OCI-LY1 (cell line): Measurements from ENCODE around the gene CFAP46.

Source experiments
- H2AFZ ChIP-seq: fragments of 200-600 bp; sonication (generic), shearing (Covaris generic); 2 replicates; pipeline ENCODE4 v1.6.0; 2014; ENCODE audit warnings: antibody characterized with exemption, mild to moderate bottlenecking, low read length
- H3F3A ChIP-seq: fragments of 200-600 bp; sonication (generic), shearing (Covaris generic); 2 replicates; pipeline ENCODE4 v1.6.0; 2014; ENCODE audit warnings: mild to moderate bottlenecking, antibody characterized with exemption, low read length, moderate library complexity; ENCODE audit not compliant: insufficient read depth
- H3K27ac ChIP-seq: fragments of 200-600 bp; sonication (generic); 2 replicates; pipeline ENCODE4 v1.5.1; 2014; ENCODE audit warnings: low read length, mixed run types, mild to moderate bottlenecking, low read depth; ENCODE audit not compliant: poor library complexity, severe bottlenecking
- H3K27me3 ChIP-seq: fragments of 200-600 bp; sonication (generic); 2 replicates; pipeline ENCODE4 v1.6.0; 2014; ENCODE audit warnings: antibody characterized with exemption, mild to moderate bottlenecking, low read length, moderate library complexity; ENCODE audit not compliant: insufficient read depth
- H3K36me3 ChIP-seq: fragments of 200-600 bp; sonication (generic); 2 replicates; pipeline ENCODE4 v1.6.1; 2014; ENCODE audit warnings: mild to moderate bottlenecking, antibody characterized with exemption, low read length, moderate library complexity, mixed read lengths; ENCODE audit not compliant: insufficient read depth
- H3K4me1 ChIP-seq: fragments of 200-600 bp; sonication (generic); 2 replicates; pipeline ENCODE4 v1.5.1; 2014; ENCODE audit warnings: mild to moderate bottlenecking, low read length, moderate library complexity; ENCODE audit not compliant: insufficient read depth, severe bottlenecking
- H3K4me2 ChIP-seq: fragments of 200-600 bp; sonication (generic), shearing (Covaris generic); 2 replicates; pipeline ENCODE4 v1.6.1; 2014; ENCODE audit warnings: low read length
- H3K4me3 ChIP-seq: fragments of 200-600 bp; sonication (generic); 2 replicates; pipeline ENCODE4 v1.5.1; 2014; ENCODE audit warnings: low read length, low read depth, mild to moderate bottlenecking, mixed read lengths; ENCODE audit not compliant: poor library complexity, severe bottlenecking
- H3K79me2 ChIP-seq: fragments of 200-600 bp; shearing (Covaris generic); 2 replicates; pipeline ENCODE4 v1.6.1; 2016; ENCODE audit warnings: mixed run types, low read length, mixed read lengths; ENCODE audit not compliant: insufficient read depth
- H3K9ac ChIP-seq: fragments of 200-600 bp; sonication (generic), shearing (Covaris generic); 2 replicates; pipeline ENCODE4 v1.6.1; 2014; ENCODE audit warnings: mild to moderate bottlenecking, low read length, mixed read lengths
- H3K9me2 ChIP-seq: fragments of 200-600 bp; sonication (generic), shearing (Covaris generic); 2 replicates; pipeline ENCODE4 v1.6.1; 2014; ENCODE audit warnings: low read depth, mild to moderate bottlenecking, low read length, mixed read lengths
- H3K9me3 ChIP-seq: fragments of 200-600 bp; shearing (Covaris generic); 2 replicates; pipeline ENCODE4 v1.6.1; 2014; ENCODE audit warnings: low read length, mixed read lengths
- H4K20me1 ChIP-seq: fragments of 200-600 bp; sonication (generic), shearing (Covaris generic); 2 replicates; pipeline ENCODE4 v1.6.0; 2016; ENCODE audit warnings: mild to moderate bottlenecking, low read length; ENCODE audit not compliant: insufficient read depth
- CTCF ChIP-seq: fragments of 200-600 bp; sonication (generic), shearing (Covaris generic); IDR thresholded peaks from 2 replicates; pipeline ENCODE4 v1.5.1; 2017; ENCODE audit warnings: mild to moderate bottlenecking, antibody characterized with exemption, low read length, moderate library complexity, mixed read lengths
- EZH2 ChIP-seq: fragments of 200-600 bp; sonication (generic), shearing (Covaris generic); IDR thresholded peaks from 2 replicates; pipeline ENCODE4 v1.8.0; 2017; ENCODE audit warnings: borderline replicate concordance, mixed run types, mild to moderate bottlenecking, antibody characterized with exemption, low read length, moderate library complexity, mixed read lengths

CFAP46 gene

GRCh38 chr10:132868995-132869394 is 73.4 kb downstream of the CFAP46 start:
- Histone ChIP-seq H3K4me1 (no peaks in the 10 kb centered on the region), H3K9me3 (no peaks in the 10 kb centered on the region), H3K9ac (no peak overlapping the region), H3K4me2 (no peak overlapping the region), H3K4me3 (no peak overlapping the region), H3K79me2 (no peaks in the 10 kb centered on the region), H3K9me2 (no peaks in the 10 kb centered on the region), H3K27ac (no peak overlapping the region), H3K36me3 (no peaks in the 10 kb centered on the region), H4K20me1 (no peaks in the 10 kb centered on the region), H3K27me3 (no peaks in the 10 kb centered on the region), H3F3A (no peaks in the 10 kb centered on the region), H2AFZ (no peak overlapping the region)
- no peak for TF ChIP-seq EZH2
- TF ChIP-seq CTCF, result no peak

GRCh38 chr10:132867801-132868644 is 74.3 kb downstream of the CFAP46 start:
- no peak overlapping the region for H2AFZ ChIP-seq
- H3K4me2 ChIP-seq, result no peak overlapping the region
- no peaks in the 10 kb centered on the region for H3K79me2 ChIP-seq
- H3K27me3 ChIP-seq, result no peaks in the 10 kb centered on the region
- H4K20me1 ChIP-seq, result no peaks in the 10 kb centered on the region
- no peaks in the 10 kb centered on the region for H3K9me2 ChIP-seq
- TF ChIP-seq EZH2, result no peak
- TF ChIP-seq CTCF, result no peak
- no peaks in the 10 kb centered on the region for H3K9me3 ChIP-seq
- no peak overlapping the region for H3K27ac ChIP-seq
- no peaks in the 10 kb centered on the region for H3K36me3 ChIP-seq
- H3K4me3 ChIP-seq, result no peak overlapping the region
- no peaks in the 10 kb centered on the region for H3F3A ChIP-seq
- no peaks in the 10 kb centered on the region for H3K4me1 ChIP-seq
- no peak overlapping the region for H3K9ac ChIP-seq

- Histone ChIP-seq H3K4me1 (no peaks in the 10 kb centered on the region), H3K9me2 (no peaks in the 10 kb centered on the region), H3K36me3 (no peaks in the 10 kb centered on the region), H3K9ac (no peak overlapping the region), H3F3A (no peaks in the 10 kb centered on the region), H3K79me2 (no peaks in the 10 kb centered on the region), H2AFZ (no peak overlapping the region), H3K27ac (no peak overlapping the region), H3K4me2 (no peak overlapping the region), H3K27me3 (no peaks in the 10 kb centered on the region), H4K20me1 (no peaks in the 10 kb centered on the region), H3K4me3 (no peak overlapping the region), H3K9me3 (no peaks in the 10 kb centered on the region)
- no peak for TF ChIP-seq EZH2
- no peak for TF ChIP-seq CTCF
These were observed 75.6 kb downstream of the CFAP46 start for GRCh38 chr10:132866601-132867381.
